Erythroblast (primary cell): Measurements from ENCODE around the gene NGFR.

ENCODE experiments used
- GATA1 ChIP-seq: IDR thresholded peaks from 2 replicates; pipeline ENCODE4 v1.6.1; 2011; ENCODE audit warnings: low read depth, mild to moderate bottlenecking, control low read depth, low read length, moderate library complexity
- POLR2A ChIP-seq: IDR thresholded peaks from 2 replicates; pipeline ENCODE4 v1.6.1; 2011; ENCODE audit warnings: mild to moderate bottlenecking, low read length

DNA sequence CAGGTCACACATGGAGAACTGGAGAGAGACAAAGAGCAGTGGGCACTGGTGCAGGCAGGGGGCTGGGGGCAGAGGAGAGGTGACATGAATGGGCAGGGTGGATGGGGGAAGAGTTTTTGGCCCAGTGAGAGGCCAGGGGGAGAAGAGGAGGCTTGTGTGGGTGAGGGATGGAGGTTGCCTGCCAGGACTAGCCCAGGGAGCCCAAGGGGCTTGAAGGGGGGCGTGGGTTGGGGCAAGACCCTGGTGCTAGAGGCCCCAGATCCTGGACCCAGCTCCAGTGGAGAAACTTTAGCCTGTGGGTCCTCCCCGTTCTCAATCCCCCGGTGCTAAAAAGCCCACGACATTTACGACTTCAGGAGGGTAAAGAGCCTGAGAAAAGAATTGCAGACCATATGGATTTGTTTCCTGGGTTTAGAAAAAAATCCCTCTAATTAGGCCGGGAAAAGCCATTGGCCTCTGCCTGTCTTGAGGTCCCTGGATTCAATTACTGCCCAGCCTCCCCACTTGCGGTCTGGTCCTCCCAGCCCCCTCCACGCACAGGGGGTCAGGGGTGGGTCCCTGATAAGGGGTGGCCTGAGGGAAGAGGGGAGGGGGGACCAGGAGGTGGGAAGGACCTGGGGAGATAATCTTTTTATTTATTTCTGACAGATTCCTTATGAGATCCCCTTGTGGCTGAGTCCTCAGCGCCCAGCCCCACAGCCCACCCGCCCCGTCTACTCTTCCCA is 33.0 kb downstream of the NGFR start:
- no peak for TF ChIP-seq POLR2A
- no peak for TF ChIP-seq GATA1
